ENCODE results near the gene PUS10.
"Not testable (repeated sequence)": the region's sequence is repeated elsewhere in the genome, so short reads cannot be mapped to it uniquely, and the experiment has no call there.

The PUS10 gene

DNA sequence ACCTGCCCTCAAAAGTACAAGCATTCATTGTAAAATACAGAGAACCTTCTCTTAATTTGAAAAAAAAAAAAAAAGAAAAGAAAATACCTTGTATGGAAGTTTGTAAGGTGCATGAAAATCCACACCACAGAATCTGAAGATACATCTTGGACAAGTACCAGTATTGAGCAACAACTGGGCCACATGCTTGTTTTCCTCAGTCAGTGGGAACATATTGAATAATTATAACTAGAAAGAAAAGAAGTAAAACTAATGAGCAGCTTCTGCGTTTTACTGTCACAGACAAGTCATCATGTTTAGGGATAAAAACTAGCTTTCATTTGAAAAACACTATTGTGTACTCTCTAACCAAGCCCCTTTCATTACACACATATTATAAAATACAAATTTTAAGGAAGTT lies 6.4 kb downstream of the PUS10 start:
- no peak for FAIRE-seq

DNA sequence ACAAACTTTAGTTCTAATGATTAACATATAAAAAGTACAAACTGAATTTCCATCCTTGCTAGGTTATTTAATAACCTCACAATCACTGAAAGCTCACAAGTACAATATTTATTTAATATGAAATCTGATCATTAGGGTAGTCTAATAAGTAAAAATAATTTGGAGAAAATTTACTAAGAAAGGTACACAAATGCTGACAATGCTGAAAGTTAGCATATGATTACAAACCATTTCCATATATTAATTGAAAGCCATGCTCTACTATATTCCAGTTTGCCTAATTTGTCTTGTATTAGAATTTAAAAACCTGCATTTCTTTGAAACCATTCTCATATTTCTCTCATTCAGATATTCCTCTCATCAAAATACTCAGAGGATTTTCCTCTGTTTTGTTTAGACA lies 8.7 kb downstream of the PUS10 start:
- FAIRE-seq: no peak

DNA sequence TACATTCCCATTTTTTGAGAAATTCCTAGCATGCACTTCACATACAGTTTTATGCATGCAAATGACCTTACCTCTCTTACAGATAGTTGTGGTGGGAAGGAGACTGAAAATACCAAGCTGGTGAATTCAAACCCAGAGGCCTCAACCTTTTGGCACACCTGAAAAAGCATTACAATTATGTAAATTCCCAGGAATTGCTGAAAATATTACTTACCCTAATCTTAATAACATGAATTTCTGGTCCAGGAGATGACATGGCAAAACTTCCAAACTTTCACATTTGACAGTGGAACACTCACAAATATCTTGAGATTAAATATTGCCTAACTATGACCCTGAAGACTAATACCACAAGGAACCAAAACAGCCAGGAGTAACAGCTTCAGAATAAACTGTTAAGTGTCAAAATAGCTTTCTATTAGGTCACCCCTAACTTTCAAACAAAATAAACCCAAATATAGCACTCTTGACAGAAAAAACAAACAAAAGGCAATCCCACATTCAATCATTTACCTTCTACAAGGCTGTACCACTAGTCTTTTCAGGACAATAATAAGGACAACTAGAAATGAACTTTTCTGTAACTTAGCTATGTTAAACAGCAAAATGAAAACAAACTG lies 11.5 kb downstream of the PUS10 start:
- FAIRE-seq: no peak

DNA sequence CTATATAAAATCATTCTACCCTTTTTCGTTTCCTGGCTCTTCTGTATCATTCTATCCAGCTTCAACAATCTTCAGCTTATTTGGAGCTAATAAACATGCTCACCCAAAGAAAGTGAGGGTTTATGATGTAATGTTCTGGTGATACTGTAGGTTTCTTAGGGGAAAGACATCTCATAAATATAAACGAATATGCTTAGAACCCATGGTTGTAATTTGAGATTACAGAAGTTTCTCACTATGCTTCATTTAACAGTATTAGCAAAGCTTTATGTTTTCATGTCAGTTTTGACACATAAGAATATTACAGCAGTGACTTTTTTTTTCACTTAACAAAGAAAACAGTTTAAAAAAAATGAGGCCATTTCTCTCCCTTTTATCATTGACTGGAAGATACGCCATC lies 12.3 kb downstream of the PUS10 start:
- no peak for FAIRE-seq

DNA sequence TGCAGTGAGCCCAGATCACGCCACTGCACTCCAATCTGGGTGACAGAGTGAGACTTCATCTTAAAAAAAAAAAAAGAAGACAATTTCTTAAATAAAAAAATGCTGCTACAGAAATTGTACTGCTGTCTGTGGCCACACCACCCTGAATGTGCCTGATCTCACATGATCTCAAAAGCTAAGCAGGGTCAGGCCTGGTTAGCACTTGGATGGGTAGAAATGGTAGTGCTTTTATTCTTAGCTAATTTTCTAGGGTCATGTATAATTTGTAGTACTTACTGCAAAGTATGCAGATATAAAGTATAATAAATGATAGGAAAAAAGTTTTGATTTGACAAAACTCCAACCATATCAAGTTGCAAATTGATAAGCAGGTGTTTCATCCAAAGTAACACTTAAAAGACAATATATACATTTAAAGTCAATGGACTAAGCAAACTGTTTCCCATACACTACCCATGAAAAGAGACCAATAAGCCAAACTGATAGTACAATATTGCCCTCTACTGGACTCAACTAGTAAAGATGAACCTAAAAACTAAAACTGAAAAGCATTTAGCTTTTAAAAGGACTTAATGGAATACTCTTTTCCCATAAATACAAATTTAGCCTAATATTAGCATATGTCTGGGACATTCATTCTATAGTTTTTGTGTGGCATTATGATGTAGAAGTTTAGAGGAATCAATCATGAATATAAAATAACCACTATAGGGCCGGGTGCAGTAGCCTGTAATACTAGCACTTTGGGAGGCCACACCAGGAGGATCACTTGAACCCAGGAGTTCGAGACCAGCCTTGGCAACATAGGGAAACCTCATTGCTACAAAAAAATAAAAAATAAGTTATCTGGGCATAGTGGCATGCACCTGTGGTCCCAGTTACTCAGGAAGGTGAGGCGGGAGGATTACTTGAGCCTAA lies 19.2 kb downstream of the PUS10 start:
- peak; percentile 83 for FAIRE-seq

DNA sequence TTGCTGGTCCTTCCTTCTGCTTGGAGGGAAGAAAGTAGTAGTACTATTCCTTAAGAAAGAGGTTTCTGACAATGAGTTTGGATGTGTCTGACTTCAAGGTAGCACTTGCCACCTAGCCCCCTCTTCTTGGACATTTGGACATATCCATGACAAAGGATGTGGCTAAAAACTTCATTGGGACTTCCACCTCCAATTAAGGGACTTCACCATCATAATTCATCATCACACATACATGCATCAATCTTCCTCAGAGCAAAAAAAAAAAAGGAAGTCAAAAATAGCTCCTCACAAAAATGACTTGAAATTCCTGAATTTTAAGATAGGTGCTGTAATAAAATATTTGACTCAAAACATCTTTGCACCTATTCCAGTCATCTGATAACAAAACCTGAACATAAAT lies 23.9 kb downstream of the PUS10 start:
- no peak for FAIRE-seq

DNA sequence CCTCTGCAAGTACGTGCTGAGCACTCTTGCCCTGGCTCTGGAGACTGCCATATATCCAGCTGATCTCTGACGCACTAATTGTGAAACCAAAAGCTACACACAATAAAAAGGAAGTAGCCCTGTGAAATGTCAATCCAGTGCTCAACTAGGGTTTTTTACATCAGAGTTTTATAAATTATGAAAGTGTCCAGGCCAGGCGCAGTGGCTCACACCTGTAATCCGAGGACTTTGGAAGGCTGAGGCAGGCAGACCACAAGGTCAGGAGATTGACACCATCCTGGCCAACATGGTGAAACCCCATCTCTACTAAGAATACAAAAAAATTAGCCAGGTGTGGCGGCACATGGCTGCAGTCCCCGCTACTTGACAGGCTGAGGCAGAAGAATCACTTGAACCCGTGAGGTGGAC lies 25.1 kb downstream of the PUS10 start:
- FAIRE-seq: no peak

DNA sequence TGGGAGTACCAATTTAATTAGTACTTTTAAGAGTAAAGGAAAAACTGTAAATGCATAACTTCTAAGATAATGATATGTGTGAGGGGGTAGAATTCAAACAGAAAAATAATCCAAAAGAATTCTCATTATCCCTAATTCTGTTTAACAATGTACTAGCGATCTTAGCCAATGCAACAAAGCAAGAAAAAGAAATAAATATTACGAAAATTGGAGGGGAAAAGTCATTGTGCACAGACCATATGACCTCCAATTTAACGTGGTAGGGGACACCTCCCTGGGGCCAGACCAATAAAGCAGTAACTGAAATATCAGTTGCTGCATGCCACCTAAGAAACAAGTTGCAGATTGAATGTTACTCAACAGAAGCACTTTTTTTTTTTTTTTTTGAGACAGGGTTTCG lies 26.4 kb downstream of the PUS10 start:
- FAIRE-seq: no peak

DNA sequence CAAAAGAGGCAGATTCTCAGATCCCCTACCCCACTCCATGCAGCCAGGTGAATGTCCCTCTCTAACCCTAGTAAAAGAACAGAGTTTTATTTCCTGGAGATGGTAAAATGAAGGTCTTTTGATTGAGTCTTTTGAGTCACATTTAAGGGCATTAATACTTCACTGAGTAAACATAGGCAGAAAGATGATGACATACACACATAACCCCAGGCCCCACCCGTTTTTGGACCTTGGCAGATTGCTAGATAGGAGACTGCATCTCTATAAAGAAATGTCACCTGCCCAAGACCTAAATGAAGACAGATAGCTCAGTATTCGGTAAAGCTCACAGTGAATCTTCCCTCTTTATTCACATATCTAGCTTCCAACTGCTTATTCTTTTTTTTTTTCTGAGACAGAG lies 28.8 kb downstream of the PUS10 start:
- FAIRE-seq: no peak

DNA sequence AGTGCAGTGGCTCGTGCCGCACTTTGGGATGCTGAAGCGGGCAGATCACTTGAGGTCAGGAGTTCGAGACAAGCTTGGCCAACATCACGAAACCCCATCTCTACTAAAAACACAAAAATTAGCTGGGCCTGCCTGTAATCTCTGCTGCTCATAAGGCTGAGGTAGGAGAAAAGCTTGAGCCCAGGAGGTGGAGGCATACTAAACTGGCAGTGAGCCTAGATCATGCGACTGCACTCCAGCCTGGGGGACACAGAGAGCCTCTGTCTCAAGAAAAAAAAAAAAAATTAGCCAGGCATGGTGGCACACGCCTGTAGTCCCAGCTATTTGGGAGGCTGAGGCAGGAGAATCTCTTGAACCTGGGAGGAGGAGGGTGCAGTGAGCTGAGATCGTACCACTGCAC lies 30.4 kb downstream of the PUS10 start:
- not testable (repeated sequence) for FAIRE-seq

DNA sequence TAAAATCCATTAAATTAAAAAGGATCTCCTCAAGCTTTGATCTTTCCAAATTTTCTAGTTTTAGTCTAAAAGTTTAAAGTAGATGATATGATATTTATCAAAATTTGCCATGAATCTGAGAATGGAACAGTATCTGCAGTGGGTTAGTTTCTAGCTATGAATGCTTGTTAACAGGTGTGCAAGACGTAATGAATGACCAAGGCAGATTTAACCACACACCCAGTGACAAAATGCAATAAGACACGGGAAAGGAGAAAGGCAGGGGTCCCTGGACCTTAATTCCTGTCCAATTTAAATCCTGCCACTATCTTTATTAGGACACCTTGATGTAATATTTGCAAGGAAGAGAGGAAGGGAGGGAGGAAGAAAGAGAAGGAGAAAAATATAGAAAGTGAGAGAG lies 31.0 kb downstream of the PUS10 start:
- no peak for FAIRE-seq

DNA sequence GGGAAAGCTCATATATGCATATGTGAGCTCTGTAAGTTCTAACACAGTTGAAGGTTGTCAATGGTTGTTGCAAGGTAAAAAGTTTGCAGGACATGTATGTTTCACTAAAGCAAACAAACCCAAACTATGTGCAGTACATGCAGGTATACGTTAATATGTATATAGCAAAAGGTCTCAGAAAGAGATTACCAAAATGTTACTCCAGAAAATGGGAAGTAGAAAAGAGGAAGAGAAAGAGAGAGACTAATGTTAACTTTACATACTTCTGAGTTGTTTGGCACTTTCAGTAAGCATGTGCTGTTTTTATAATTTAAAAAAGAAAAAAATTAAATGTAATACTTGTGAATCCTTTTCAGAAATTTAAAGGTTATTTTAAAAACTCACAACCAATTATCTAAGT lies 33.3 kb downstream of the PUS10 start:
- no peak for FAIRE-seq

DNA sequence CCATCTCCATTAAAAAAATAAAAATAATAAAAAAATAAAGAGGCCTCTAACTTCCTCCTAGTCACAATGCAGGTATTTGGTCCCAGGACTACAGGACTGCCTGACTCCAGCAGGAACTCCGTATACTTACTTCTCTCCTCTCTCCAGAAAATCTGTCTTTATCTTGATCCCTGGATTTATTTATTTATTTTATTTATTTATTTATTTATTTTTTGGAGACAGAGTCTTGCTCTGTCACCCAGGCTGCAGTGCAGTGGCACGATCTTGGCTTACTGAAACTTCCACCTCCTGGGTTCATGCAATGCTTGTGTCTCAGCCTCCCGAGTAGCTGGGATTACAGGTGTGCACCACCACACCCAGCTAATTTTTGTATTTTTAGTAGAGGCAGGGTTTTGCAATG lies 36.0 kb downstream of the PUS10 start:
- FAIRE-seq: not testable (repeated sequence)

DNA sequence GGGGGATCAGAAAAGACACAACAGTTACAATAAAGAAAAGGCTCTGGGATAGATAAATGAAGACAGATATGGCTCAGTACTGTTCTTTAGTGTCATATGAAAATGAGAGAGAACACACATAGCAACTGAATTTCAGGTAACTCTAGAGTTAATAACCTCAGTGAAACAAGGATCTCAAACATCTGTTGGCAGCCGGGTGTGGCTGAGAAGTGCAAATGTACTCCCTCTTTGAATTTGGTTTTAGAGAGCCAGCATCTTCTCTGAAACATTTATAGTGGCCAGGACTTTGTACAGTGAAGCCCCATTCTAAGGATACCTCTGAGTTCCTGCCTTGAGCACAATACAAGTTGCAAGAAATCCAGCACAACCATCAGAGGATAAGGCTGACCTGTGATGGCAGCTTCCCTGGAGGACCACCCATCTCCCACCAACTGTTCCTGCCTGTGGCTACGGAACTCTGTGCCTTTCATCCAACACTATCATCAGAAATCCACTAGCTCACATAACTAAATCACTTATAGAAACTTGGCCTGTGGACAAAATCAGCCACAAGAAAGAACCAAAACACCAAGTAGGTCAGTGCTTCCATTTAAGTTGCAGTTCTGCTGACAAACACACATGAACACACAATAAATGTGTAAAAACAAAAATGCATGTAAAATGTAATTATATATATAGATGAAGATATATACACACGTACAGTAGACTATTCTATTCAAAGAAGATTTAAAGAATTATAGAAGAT lies 37.8 kb downstream of the PUS10 start:
- FAIRE-seq: no peak

DNA sequence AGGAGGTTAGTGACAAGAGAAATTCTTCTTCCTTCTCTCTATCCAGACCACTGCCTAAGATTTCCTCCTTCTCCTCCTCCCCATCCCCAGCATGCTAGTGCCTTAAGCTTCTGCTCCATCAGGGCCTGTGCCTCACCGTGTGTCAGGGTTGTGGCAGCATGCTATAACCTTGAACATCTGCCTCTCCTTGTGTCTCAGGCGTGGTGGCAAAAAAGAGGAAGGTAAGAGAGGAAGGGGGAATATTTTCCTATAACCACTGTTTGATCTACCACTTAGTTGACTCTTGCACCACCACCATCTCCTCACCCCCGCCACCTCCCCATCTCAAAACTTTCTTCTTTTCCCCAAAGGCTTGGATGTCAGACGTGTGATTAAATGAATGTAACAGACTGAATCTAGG lies 38.8 kb downstream of the PUS10 start:
- FAIRE-seq: no peak

DNA sequence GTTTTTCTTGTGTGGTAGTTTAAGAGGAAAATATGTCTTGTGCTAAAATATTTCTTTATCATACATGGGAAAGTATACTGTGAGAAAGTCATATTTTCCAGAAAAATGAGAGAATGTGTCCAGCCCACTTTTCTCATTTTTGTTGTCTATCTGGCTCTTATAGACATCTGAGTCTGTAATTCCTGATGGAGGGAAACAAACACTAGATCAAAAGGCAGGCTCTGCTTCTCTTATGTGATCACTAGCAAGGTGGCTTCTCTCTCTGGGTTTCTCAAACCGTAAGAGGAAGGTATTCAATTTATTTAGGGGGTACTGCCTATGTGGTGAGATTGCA lies 40.5 kb downstream of the PUS10 start:
- no peak for FAIRE-seq

DNA sequence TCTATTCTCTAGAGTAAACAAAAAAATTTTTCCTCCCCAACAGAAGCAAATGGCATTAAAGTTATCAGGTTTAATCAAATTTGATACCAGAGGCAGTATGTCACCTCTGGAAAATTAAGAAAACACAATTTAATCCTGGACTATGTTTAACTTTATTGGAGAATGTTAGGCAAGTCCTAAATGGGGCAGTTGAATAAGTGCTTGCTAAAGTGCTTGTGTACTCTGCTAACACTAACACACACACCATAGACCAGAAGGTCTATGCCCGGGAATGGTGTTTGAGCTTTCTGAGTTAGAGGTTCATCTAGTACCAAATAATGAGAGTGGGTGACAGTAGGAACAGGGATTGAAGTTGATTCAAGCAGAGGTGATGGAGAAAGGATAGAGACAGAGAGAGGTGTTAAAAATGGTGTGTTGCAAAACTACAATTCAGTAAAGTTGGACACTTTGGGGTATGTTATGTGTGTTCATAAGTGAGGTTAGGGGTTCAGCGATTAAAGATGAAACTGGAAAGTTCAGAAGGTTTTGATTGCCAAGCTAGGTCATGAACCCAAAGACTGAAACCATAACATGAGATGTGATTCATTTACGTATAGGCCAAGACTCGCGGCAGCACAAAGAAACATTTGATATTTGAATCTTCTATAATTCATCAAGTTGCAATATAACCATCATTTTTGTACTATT lies 41.0 kb downstream of the PUS10 start:
- FAIRE-seq: no peak

DNA sequence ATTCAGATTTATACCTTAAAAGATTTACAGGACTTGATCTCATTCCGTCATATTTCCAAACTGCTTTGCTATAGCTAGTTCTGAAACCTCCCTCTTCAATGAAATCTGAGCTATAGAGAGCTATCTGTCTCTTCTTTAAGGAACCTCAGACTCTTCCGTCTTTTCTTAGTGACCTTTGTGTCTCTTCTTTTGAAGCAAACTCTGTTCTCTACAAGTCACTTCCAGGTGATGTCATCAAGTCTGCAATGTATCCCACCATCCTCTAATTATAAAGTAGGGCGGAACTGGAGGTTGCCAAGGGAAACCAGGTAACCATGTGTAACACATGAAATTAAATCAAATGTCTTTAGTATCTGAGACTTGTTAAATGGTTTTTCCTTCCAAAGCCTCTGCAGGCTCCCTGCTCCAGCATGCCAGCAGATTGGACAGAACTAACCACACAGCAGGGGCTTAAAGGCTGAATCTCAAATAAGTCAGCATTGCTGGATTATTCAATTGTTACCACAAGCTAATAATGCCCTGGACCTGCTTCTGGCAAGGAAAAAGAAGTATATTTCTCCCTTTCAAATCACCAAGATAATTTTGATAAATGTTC lies 41.7 kb downstream of the PUS10 start:
- FAIRE-seq: no peak

DNA sequence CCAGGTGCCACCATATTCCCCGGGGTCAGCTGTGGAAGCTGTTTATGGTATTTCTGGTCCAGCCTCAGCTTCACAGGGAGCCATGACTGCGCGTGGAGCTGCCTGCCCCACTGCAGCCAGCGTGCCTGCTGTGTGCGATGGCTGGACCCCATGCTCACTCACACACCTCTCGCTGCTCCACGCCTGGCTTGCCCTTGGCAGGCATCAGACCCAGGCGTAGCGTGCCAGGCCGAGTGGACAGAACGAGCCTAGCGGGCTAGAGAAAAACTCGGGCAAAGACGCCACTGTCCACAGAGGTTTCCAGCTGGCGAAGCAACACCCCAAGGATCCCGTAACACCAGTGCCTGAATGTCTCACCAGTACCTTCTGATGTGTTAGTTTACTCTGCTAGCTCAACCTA lies 43.4 kb downstream of the PUS10 start:
- FAIRE-seq: no peak

DNA sequence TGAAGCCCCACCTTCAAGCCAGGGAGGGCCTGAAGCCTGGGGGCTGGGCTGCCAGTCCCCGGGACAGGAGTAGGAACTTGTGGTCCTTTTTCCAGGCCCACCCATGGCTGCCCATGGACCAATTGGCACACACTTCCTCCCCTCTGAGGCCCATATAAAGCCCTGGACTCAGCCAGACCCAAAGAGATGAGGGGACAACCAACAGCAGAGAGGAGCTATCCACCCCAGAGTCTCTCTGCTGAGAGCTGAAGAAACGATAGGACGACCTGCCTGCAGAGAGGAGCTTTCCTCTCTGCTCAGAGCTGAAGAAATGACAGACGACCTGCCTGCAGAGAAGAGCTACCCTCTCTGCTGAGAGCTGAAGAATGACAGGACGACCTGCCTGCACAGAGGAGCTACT lies 44.4 kb downstream of the PUS10 start:
- no peak for FAIRE-seq

DNA sequence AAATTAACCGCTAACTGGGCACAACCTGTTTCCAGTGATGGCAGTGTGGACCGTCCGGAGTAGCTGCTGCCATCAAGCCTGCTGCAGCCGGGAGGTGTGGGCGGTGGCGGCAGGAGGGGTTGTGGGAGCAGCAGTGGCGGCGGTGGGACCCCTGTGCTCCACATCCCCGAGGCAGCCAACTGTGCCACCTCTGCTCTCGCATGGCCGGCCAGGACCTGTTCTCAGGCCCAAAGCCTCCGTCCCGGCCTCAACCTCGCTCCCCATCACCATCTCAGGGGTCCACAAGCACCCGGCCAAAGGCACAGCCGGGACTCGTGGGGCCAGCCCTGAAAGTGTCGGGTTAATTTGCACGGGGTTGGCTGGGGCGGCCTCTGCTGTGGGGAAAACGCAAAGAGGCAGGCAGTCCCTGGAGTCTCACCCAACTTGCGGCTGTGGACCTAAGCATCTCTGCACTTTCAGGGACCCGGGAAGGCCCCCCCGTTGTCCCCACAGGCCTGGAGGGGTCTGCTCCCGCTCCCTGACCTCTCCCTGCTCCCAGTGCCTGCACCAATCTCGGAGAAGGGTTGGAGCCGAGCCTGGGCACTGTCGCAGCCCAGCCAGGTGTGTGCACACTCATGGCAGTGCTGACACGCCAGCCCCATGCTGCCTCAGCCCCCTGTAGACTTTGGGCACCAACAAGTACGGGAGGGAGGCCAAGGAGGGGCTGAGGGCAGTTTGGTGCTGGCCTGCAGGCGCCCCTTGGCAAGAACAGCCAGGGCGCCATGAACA lies 45.0 kb downstream of the PUS10 start:
- FAIRE-seq: no peak

All from endometrium (tissue), 2 donors.